ENCODE results near the gene DGKI.

DGKI gene

GRCh38 chr7:137682596-137682995, 164.2 kb downstream of the DGKI start:
- no peak for DNase-seq

DNA sequence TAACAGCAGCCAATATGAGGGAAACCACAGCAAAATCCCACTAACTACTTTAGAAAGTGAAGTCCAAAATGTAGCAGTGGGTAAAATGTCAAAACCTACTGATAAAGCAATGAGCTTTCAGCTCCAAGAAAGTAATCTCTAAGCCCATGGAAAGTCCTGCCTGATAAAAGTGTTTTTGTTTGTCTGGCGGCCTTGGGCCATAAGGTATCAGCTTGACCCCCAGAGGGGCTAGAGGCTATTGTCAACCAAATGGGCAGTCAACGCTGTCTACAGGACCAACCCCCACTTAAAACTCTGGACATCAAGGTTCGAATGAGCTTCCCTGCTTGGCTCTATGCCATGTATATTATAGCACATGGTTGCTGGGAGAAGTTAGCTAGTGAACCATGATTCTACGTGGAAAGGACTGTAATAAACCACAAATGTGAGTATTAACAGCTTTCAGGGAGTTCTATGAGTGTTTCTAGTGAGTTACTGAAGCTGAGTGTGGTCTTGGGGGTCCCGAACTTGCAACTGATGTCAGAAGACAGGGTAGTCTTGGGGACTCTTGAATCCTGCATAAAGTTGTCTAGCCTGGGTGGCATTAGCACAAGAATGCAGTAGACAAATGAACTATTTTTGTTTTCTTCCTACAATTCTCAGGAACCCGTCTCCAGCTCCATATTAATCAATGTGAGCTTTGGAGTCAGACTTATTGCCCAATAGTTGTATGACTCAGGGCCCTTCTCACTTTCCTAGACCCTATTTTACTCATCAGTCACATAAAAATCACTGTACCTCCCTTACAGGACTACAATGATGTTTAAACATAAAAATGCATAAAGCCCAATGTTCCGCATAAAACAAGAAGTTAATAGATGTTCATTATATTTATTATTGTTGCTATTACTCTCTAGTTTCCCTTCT, 164.9 kb downstream of the DGKI start:
- DNase-seq, result no peak

DNA sequence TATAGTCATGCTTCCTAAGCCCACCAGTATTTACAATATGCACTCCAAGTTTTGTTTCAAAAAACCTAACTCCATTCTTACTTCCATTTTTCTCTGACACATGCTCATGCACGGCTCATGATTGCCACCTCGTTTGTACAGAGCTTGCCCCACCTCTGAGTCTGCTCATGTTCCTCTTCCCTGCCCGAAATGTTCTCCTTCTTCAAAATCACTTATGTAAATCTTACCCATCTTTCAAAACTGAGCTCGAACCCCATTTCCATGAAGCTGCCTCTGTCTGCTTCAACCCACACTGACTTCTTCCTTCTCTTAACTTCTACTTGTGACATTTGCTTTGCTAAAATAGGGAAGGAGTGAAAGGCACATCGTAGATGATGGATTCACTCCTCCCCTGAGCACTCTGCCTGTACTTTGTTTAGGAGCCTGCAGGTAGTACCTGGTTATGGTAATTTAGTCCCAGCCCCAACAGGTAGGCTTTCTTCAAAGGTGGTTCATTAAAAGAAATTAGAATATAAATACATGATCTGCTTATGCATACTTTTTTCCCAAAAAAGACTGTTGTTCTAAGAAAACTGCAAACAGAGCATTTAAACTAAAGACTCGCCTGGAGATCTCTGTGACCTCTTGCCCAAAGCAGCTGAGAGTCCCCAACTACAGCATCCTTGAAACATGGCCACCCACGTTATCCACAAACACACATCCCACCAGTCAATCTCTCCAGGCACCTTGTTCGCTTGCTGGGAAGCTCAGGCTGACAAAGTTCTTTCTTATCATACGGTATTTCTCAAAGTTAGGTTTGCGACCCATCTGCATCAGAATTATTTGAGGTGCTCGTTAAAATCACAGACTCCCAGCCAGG, 172.0 kb downstream of the DGKI start:
- DNase-seq, result no peak

- DNase-seq, result no peak
Measured at GRCh38 chr7:137674048-137674447, 172.7 kb downstream of the DGKI start.

DNA sequence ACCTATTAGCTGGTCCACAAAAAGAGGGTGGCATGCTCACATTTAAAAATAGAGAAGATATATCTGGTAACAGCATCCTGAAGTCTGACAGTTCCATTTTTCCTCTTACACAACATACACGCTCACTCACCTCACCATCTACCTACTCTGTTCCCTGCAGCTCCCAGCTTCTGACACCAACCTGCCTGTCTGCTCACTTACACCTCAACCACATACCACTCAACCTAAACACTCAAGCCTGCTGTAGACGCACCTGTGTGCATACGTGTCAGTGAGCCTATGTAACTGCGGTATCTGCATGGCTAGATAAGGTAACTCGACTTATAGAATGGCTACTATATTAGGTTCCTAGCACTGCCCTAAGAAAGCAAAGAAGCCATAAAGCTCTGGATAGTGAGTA, 174.9 kb downstream of the DGKI start:
- DNase-seq, result no peak

DNA sequence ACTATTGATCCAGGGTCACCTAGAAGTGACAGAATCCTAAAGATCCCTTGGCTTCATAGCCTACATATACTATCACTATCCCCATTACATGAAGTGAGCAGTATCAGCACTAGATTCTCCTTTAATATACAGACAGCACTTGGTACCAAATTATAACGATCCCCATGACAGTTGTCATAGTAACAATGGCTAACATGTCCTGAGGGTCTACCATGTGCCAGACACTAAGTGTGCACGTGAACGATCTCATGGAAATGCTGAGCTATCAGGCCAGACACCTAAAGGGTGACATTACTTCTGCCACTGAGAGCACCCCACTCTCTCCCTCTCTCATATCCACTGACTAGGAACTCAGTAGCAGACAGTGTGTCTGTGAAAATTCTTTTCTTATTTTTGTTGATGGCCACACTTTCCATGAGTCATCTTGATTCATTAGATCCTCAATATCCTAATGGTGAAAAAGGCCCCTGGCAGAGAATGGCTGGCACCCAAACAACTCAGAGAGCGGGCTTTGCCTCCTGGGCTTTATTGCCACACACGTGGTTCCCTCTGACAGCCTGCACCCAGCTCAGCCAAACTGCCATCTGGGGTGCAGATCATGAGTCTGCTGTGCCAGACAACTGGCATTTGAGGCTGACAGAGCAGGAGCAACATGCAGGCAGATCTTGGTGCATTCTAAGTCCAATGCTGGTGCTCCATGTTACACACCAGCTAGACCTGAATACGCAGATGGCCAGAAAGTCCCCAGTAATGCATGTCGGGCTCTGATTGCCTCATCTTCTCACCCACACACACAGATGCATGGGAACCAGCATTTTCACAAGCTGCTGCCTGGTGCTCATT, 176.3 kb downstream of the DGKI start:
- no peak for DNase-seq

- no peak for DNase-seq
Measured at GRCh38 chr7:137669706-137670105, 177.1 kb downstream of the DGKI start.

GRCh38 chr7:137668404-137668803, 178.4 kb downstream of the DGKI start:
- no peak for DNase-seq

DNA sequence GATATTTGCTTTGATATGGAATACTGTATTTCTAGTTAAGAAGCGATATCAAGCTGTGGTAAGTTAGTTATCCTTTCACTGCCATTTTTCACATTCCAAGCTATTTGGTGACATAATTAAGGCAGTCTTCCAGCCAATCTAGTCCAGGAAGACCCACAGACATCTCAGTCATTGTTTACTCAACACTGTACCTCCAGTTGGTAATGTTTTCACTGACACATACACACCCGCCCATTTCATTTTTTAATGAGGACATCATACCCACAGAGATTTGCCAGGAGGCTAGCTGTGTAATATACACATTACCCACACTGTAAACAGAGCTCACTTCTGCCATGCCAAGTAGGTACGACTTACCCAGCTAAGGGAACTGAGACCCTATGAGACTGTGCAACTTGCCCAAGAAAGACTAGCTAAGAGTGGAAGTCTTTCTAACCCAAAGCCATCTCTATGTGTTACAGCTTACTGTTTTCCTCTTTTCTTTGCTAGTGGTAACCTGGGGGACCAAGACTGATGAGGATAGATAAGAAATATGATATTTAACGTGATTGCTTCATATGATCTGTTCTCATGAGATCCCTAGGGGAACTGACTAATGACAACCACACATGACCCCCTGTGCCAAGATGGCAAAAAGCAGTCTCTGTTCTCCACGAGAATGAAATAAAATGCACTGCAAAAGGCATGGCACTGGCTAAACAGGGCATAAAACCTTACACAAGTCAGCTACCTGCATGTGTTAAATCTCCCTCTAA, 179.0 kb downstream of the DGKI start:
- no peak for DNase-seq

DNA sequence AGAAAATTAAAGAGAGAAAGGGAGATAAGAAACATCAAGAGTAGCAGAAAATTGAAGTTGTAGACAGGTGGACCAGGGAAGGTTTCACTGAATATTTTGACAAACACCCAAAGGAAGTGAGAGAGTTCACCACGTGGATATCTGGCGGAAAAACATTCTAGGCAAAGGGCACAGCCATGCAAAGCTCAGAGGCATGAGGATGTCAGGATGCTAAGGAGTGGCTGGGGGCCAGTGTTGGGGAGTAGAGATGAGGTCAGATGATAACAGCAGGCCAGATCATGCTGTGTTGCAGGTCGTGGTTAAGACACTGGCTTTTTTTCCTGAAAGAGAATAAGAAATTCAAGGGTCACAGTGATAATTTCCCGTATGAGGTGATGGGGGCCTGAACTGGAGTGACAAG, 181.9 kb downstream of the DGKI start:
- no peak for DNase-seq

DNA sequence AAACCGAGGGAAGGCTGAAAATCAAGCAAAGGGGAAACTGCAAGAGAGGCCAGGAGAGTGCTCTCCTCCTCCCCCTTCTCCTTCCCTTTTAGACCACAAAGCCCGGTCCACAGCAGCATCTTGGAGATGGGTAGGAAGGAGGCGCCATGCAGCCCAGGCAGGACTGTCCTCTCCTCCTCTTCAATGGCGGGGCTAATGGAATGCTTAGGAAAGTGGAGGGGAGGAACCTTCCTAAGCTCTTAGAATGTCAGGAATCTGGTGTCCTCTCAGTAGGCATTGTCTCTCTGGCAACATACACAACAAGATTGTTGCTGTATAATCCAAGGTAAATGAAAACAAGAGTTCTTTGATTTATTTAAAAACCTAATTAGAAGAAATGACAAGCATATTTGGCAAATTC, 185.1 kb downstream of the DGKI start:
- DNase-seq, result no peak

DNA sequence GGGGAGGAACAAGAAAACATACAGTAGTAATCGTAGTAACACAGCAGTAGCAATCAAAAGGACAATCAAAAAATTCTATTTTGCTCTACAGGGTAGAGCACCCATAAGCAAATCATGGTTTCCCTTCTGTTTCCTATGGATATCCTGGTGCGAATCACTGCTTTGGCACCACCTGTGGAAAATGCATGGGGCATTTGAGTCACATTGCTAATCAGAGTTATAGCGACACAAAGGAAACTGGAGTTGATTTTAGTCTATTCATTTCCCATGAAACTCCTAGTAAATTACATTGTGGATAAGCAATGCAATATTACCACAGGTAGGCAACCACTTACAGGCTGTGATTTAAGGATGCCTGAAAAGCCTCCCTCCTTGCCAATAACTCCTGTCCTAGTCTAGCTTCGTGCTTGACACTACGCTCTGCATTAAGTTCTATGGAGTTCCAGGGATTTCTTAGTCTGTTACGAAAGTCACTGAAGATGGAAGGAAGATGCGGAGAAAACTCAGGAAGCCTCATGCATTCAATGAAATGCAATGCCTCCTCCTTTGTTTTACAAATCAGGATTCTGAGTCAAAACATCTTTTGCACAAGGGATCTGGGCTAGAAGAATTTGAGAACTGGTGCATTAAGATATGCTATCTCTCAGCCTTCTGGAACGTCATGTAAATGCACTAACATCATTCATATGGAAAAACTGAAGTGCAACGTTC, 188.4 kb downstream of the DGKI start:
- no peak for DNase-seq

DNA sequence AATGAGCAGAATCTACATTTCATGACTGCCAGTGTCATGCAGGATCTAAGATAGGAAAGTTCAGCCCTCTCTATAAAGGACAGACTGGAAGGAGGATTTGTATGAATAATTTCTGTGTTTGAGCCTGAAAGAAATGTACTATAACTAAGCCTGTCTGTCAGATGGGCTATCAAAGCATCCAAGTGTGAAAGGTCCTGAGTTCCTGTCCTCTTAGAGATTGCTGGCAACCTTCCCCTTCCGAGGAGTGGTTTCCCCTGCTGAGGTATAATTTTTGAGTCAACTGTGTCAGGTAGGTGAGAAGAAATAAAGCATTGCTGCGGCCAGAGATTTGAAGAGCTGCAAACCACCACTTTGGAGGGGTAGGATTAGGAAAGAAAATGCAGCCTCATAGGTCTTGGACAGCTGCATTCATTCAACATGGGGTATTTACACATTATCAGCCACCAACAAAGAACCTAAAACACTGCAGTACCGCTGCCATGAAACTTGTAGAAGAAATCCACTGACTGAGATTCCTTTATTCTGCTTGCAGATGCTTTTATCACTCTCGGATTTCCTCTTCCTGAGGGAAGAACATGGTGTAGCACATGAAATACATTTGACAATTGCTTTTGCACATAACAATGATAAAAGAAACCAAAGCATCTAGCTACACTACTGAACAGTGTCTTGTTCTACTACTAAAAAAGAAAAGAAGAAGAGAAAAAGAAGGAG, 189.1 kb downstream of the DGKI start:
- DNase-seq, result no peak

DNA sequence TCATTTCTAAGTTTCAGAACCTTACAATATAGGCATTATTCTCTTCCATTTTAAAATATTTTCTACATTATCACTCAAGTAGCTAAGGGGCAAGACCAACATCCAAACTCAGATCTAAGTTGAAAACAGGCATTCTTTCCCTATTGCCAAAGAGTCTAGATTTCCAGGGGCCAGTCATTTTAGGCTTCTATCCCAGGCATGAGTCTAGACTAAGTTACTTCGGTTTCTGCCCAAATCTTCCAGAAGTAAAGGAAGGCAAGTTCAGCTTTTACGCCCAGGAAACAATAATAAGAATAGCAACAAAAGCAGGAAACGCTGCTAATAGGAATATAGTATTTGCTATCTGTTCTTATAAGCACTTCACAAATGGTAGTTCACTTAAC, 189.9 kb downstream of the DGKI start:
- DNase-seq, result no peak

DNA sequence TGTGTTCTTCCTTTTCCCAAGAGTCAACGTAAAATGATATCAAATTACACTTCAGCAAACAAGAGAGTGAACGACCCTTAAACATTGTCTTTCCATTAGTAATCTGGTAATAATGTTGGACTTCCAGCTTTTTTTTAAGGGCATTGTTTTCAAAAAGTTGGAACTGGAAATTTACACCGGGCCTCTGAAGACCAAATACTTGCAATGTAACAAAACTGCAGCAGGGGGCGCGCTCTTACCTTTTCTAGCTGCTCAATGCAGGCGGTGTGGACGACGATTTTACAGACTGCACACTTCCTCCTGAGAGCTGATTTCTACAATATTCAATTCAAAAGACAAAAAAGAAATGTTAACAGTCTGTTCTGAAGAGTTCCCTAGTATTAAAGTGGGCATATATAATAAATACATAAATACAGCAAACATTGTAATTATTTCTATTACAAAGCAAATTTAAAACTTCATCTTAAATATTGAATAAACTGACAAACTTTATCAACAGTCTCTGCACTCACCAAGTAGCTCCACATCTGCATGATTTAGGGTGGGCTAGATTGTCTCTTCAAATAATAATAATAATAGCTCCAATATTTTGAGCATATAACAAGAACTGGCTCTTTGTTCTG, 190.4 kb downstream of the DGKI start:
- DNase-seq, result peak; percentile 78 to 81

DNA sequence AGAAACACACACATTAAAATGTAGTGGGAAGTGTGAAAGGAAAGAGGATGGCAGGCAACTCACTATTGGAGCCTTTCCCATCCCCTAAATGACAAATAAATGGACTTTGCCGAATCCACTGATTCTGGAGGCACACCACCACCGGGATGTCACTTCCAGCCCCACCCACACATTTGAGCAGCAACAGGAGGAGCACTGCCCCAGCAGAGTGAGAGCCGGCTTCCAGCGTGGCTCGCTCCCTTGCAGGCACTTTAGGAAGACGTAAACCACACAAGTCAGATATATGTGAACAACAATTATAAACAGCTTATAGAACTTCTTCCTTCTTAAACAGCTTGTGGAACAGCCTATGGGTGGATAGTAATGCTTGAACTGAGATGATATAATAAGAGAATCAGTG, 191.0 kb downstream of the DGKI start:
- DNase-seq, result no peak

DNA sequence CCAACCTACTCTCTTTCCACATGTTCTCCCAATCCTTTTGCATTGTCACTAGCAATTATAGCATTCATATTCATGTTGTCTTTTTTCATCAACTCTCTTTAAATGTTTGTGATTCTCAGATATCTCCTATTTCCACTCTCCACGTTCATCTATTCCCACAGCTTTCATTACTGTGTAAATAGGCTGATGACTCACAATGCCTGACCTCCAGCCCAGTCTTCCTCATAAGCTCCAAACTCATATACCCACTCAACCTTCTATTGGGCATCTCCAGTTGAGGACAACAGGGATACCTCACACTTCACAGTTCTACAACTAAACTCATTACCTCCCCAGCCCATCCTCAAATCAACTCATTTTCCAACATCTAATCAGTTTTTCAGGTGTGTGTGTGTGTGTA, 194.1 kb downstream of the DGKI start:
- DNase-seq, result no peak

- DNase-seq, result no peak
Measured at GRCh38 chr7:137647905-137648565, 198.7 kb downstream of the DGKI start.

GRCh38 chr7:137642472-137642871, 204.3 kb downstream of the DGKI start:
- DNase-seq, result no peak

DNA sequence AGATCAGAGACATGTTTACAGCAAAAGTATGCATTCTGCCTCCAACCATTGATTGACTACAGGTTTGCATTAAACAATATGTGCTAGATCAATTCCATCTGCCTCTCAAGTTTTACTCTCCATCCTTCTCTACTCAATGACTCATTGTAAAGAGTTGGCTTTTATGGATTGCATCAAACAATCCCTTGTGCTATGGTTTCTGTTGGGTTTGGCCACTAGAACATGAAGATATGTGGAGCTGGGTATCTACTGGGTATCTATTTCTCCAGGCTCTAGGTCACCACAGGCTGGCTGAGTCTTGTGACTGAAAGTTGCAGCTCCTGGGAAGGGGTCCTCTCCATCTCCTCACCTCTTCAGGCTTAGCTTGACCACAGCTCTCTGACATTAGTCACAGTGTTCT, 204.7 kb downstream of the DGKI start:
- no peak for DNase-seq

Measured in activated CD4-positive, alpha-beta T cell treated with anti-CD3 and anti-CD28 coated beads, Interleukin-2, amount 50 U/mL, for 48 hours (primary cell).